HL-60/S4 (cell line): ENCODE data around the gene RIOK3.

Experiments
- in situ Hi-C: fragments of 300-500 bp; cut with MboI; formaldehyde crosslinking; loops from 2 replicates; pipeline ENCODE4 v1.14.3; 2022; ENCODE audit warnings: low sequenced_read_pairs

RIOK3 gene

DNA sequence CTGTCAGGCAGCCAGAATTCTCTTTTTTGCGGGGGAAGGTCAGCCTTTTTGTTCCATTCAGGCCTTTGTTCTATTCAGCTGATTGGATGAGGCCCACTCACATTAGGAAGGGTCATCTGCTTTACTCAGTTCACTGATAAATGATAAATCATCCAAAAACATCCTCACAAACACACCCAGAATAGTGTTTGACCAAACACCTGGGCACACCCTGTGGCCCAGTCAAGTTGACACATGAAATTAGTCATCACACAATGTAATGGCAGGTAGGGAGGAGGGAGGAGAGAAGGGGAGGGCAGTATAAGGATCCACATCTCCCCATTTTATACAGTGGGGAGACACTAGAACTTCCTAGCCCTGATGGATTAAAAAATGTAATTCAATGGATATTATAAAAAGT, 41.9 kb downstream of the RIOK3 start:
- in situ Hi-C loops: no loop called here

DNA sequence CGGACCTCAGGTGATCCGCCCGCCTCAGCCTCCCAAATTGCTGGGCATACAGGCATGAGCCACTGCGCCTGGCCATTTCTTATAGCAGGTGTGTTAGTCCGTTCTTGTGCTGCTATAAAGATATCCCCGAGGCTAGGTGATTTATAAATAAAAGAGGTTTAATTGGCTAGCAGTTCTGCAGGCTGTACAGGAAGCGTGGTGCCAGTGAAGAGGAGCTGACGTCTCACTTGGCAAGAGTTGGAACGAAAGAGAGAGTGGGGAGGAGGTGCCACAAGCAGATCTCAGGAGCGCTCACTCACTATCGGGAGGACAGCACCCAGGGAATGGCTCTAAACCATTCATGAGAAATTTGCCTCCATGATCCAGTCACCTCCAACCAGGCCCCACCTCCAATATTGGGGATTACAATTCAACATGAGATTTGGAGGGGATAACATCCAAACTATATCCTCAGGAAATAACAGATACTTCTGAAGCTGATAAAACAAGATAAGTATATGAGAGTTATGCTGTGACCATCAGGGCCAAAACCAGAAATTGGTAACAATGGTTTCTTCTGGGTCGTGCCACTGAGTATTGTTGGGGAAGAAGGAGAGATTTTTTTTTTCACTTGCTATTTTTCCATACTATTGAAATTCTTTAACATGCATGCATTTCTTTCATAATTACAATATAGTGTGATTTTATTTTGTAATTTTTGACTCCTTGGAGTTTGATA, 42.8 kb downstream of the RIOK3 start:
- in situ Hi-C loops: no loop called here

DNA sequence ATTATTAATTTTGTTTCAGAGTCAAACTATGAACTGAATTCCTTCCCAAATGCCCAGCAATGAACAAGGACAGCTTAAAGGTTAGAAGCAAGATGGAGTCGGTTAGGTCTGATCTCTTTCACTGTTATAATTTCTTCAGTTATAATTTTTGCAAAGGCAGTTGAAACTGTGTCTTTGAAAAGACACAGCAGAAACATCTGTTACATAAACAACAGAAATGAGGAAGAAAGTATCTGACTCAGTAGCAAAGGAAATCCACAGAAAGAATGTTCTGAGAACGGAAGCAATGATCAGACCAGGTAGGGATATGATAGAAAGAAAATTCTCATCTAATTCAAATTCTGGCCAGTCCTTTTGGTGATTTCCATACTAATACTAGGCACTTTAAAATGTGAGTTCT, 45.0 kb downstream of the RIOK3 start:
- in situ Hi-C loops: no loop called here

DNA sequence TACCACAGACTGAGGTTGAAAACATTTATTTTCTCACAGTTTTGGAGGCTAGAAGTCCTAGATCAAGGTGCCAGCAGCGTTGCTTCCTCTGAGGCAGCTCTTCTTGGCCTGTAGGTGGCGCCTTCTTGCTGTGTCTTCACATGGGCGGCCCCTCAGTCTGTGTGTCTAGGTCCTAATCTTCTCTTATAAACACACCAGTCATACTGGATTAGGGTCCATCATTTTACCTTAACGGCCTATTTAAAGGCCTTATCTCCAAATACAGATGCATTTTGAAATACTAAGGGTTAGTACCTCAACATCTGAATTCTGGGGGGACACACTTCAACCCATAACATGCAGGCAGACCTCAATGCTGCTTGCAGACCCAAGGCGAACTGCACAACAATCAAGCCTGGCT, 45.8 kb downstream of the RIOK3 start:
- in situ Hi-C loops: no loop called here

GRCh38 chr18:23499291-23499781, 46.2 kb downstream of the RIOK3 start:
- in situ Hi-C loops: no loop called here

DNA sequence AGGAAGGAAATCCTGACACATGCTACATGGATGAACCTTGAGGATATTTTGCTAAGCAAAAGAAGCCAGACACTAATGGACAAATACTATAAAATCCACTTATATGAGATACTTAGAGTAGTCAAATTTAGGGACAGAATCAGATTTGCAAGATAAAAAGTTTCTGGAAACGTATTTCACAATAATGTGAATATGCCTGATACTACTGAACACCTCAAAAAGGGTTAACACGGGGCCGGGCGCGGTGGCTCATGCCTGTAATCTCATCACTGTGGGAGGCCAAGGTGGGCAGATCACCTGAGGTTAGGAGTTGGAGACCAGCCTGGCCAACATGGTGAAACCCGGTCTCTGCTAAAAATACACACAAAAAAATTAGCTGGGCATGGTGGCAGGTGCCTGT, 48.5 kb downstream of the RIOK3 start:
- in situ Hi-C loops: loop anchor here (25.0 kb wide), 2 partner anchors 311 to 611 kb away; no protein-coding TSS in a partner anchor

- in situ Hi-C loops: loop anchor here (25.0 kb wide), 2 partner anchors 310 to 610 kb away; no protein-coding TSS in a partner anchor
Observed at GRCh38 chr18:23502516-23503037, 49.5 kb downstream of the RIOK3 start.

- in situ Hi-C loops: loop anchor here (25.0 kb wide), 2 partner anchors 309 to 609 kb away; no protein-coding TSS in a partner anchor
Observed at GRCh38 chr18:23503038-23503962, 50.2 kb downstream of the RIOK3 start, which contains the start of gene RMC1. TSS of gene RMC1 (plus strand) at chr18:23503511. CDS start at chr18:23503619, 108 bp downstream.

DNA sequence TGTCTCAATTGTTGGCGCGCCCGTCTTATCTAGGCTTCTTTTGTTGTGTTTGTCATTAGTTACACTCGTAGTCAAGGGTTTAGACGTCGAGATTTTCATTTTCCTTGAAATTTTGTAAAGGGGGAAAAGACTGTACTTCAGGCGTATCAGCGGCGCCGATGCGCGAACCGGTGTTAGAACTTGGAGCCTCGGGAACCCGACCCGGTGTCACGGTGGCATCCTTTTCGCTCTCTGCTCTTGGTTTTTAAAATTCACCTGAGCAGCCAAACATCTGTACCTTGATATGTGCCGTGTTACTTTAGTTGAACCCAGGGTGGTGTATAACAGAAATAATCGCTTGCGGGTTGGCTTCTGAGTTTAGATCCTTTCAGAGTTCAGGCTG, 50.9 kb downstream of the RIOK3 start:
- in situ Hi-C loops: loop anchor here (25.0 kb wide), 2 partner anchors 308 to 608 kb away; no protein-coding TSS in a partner anchor

GRCh38 chr18:23504720-23505119, 51.6 kb downstream of the RIOK3 start:
- in situ Hi-C loops: loop anchor here (25.0 kb wide), 2 partner anchors 308 to 608 kb away; no protein-coding TSS in a partner anchor

DNA sequence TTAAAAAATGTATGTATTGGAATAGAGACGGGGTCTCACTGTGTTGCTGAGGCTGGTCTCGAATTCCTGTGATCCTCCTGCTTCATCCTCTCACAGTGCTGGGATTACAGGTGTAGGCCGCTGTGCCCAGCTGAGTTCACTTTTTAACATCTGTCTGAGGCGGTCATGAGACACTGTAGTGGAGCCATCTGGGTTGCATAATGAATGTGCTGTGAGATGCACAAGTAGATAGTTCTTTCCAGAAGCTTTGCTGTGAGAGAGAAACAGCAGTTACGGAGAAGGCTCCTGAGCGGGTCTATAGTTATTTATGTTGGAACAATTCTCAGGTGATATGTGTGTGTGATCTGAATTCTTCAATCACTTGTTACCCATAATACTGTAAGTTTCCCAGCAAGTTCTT, 53.3 kb downstream of the RIOK3 start:
- in situ Hi-C loops: loop anchor here (25.0 kb wide), 2 partner anchors 306 to 606 kb away; no protein-coding TSS in a partner anchor

DNA sequence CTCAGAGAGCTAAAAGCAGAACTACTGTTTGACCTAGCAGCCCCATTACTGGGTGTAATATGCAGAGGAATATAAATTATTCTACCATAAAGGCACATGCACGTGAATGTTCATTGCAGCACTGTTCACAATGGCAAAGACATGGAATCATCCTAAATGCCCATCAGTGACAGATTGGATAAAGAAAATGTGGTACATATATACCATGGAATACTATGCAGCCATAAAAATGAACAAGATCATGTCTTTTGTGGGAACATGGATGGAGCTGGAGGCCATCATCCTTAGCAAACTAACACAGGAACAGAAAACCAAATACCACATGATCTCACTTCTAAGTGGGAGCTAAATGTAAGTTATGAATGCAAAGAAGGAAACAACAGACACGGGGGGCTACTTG, 57.8 kb downstream of the RIOK3 start:
- in situ Hi-C loops: loop anchor here (25.0 kb wide), 2 partner anchors 301 to 601 kb away; no protein-coding TSS in a partner anchor

DNA sequence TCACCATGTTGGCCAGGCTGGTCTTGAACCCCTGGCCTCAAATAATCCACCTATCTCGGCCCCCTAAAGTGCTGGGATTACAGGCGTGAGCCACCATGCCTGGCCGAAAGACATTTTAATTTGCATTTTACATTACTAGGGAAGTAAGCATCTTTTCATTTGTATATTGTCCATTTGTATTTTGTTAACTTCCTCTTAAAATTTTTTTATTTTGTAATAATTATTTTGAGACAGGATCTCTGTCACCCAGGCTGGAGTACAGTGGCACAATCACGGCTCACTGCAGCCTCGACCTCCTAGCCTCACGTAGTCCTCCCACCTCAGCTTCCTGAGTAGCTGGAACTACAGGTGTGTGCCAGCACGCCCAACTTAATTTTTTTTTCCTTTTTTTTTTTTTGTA, 59.1 kb downstream of the RIOK3 start:
- in situ Hi-C loops: loop anchor here (25.0 kb wide), 2 partner anchors 300 to 600 kb away; no protein-coding TSS in a partner anchor

GRCh38 chr18:23512641-23513040, 59.6 kb downstream of the RIOK3 start:
- in situ Hi-C loops: loop anchor here (25.0 kb wide), 2 partner anchors 300 to 600 kb away; no protein-coding TSS in a partner anchor

DNA sequence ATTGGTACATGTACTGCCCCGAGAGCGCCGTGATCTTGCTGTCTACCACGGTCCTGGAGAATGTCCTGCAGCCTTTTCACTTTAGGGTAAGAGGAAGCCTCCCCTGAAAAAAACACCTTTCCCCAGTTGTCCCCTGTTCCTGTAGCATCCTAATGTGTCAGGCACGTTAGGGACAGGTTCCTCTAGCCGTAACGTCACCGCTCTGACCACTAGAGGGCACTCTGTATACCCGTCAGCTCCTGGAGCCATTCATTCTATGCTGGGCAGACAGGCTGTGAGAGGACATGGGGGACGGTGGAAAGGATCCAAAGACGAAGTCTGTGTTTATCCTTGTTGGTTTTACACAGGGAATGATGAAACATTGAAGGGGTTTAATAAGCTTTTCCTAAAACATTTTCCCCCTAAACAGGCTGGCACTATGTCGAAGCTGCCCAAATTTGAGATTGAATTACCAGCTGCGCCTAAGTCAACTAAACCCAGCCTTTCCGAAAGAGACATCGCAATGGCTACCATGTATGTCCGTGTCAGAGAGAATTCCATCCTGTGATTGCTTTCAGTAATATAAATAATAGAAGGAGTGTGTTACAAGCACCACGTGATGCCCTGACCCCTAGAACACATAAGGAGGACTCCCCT, 62.9 kb downstream of the RIOK3 start:
- in situ Hi-C loops: loop anchor here (25.0 kb wide), 2 partner anchors 296 to 596 kb away; no protein-coding TSS in a partner anchor

- in situ Hi-C loops: loop anchor here (25.0 kb wide), 2 partner anchors 293 to 593 kb away; no protein-coding TSS in a partner anchor
Observed at GRCh38 chr18:23519734-23520133, 66.6 kb downstream of the RIOK3 start.

DNA sequence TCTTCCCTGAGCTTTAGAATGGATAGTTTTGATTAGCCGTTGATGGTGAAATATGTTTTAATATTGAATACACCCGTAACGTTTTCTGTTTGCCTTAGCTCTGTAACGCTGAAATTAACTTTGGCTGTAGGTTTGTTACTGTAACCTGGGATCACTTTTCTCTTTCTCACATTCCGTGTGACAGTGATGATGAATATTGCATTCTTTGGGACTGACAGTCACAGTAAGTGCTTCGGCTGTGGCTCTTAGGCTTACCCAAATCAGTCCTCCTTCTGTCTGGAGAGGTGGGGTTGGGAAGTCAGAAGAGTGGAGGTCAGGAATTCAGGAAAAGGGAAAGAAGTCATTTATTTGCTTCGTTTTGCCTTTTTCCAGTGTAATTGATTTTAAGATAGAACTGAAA, 68.2 kb downstream of the RIOK3 start:
- in situ Hi-C loops: loop anchor here (25.0 kb wide), 2 partner anchors 291 to 591 kb away; no protein-coding TSS in a partner anchor

DNA sequence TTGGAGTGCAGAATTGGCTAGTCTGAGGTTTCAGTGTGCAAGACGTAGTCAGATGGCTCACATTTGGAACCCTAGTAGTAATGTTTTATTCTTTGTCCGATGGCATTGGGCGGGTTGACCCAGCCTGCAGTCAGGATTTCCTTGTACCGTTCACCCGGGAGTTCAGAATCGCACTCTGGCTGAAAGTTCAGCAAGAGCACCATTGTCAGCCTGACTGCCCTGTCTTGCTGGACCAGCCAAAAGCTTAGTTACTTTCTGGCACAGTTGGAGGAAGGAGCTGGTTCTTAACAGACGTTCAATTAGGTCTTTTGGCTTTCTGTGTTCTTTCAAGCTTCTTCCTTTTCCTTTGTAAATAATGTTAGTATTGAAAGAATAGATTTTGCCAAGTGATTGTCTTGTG, 68.8 kb downstream of the RIOK3 start:
- in situ Hi-C loops: loop anchor here (25.0 kb wide), 2 partner anchors 290 to 590 kb away; no protein-coding TSS in a partner anchor

DNA sequence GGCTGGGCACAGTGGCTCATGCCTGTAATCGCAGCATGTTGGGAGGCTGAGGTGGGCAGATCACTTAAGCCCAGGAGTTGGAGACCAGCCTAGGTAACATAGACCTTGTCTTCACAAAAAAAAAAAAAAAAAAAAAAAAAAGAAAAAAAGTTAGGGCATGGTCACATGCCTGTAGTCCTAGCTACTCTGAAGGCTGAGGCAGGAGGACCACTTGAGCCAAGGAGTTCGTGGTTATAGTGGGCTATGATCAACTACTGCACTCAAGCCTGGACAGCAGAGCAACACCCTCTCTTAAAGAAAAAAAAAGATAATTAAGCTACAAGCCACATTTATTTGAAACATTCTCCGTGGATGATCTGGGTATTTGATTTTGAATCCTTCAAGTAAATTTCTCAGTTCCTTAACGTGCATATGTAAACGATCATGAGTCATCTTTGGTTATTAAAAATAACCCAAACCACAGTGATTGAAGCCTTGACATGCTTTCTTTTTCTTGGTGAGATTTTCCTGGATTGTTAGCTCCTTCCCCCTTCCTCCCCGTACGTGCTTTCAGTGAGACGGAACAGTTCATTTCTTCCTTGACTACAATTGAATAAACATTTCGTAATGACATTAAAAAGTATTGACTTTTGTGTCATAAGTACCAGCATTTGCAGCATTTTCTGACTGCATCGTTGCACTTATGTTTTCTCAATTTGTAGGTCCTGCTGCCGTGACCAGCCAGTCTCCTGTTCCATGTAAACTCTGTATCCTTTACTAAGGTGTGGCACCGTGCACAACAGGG, 70.5 kb downstream of the RIOK3 start:
- in situ Hi-C loops: loop anchor here (25.0 kb wide), 2 partner anchors 289 to 589 kb away; no protein-coding TSS in a partner anchor
